K562 (cell line): ENCODE results near the gene MPPED2. TPM values are rescaled to one million over a fixed set of nuclear protein-coding genes. Genes with fewer than 3 reads are reported as not detected.

ENCODE experiments used
- ATAC-seq: fragments of 200-7000 bp; cut with Tn5 transposase; 3 replicates; pipeline ENCODE4 v1.9.1; 2020; ENCODE audit warnings: moderate library complexity
- BruUV-seq: library from RNA; stranded (reverse); fragments of 400-500 nt; replicated peaks from 2 replicates; lab custom pipeline; 2021; lab: Mats Ljungman, UMichigan
- CTCF ChIA-PET: fragments of 300-600 bp; formaldehyde crosslinking; extraction: SDS; loops from one replicate; lab custom pipeline; 2021; ENCODE audit warnings: low intra/inter-chr PET ratio; lab: Yijun Ruan, JAX
- POLR2A ChIA-PET: fragments of 300-600, 350-650 bp; sonication (Branson Sonifier 250); formaldehyde crosslinking; extraction: SDS; loops from one replicate; lab custom pipeline; 2021; ENCODE audit warnings: antibody characterized with exemption, inconsistent platforms; lab: Yijun Ruan, JAX
- DNase-seq, 4 experiments: peaks; one replicate each; pipeline versions ENCODE4 v3.0.0 to v3.0.0-alpha.2; 2011 to 2018; ENCODE audit warnings: low spot score in 3 of 4, mixed read lengths in 3 of 4; ENCODE audit errors: extremely low read depth in 1 of 4
- FAIRE-seq: peaks from 2 replicates; lab custom pipeline; 2011; peaks lifted over from hg19 to GRCh38; lab: Jason Lieb, UNC
- H2AFZ ChIP-seq: 2 replicates; pipeline ENCODE4 v1.6.0; 2011; ENCODE audit warnings: low read depth, low read length, control low read depth, inconsistent platforms
- H3K27ac ChIP-seq: fragments of 200-600 bp; 3 replicates; pipeline ENCODE4 v1.8.0; 2011; ENCODE audit warnings: low read depth, mild to moderate bottlenecking, control low read depth, inconsistent platforms, low read length, moderate library complexity, mixed read lengths; ENCODE audit errors: extremely low read depth
- H3K27me3 ChIP-seq, 2 experiments: fragments of 300-600 bp in 1 of 2; 2 replicates in 1 of 2; 3 replicates in 1 of 2; pipeline versions ENCODE4 v1.6.0 to v1.8.0; 2011; ENCODE audit warnings: inconsistent platforms in 2 of 2, low read length in 2 of 2, mild to moderate bottlenecking in 1 of 2, mixed read lengths in 1 of 2, moderate library complexity in 1 of 2; ENCODE audit not compliant: control insufficient read depth in 2 of 2, insufficient read depth in 2 of 2
- H3K36me3 ChIP-seq: fragments of 300-600 bp; 3 replicates; pipeline ENCODE4 v1.8.0; 2011; ENCODE audit warnings: mild to moderate bottlenecking, low read length, inconsistent platforms; ENCODE audit not compliant: control insufficient read depth, insufficient read depth
- H3K4me1 ChIP-seq, 2 experiments: fragments of 200-600 bp in 1 of 2; replicated peaks in 1 of 2; 2 replicates in 1 of 2; 3 replicates in 1 of 2; pipeline versions ENCODE4 v1.5.1 to v1.8.0; 2011; ENCODE audit warnings: inconsistent platforms in 2 of 2, low read length in 2 of 2, mild to moderate bottlenecking in 1 of 2, mixed read lengths in 1 of 2, moderate library complexity in 1 of 2; ENCODE audit not compliant: control insufficient read depth in 2 of 2, insufficient read depth in 2 of 2
- H3K4me2 ChIP-seq: 2 replicates; pipeline ENCODE4 v1.6.1; 2011; ENCODE audit warnings: low read length, control low read depth, inconsistent platforms, mixed read lengths; ENCODE audit not compliant: insufficient read depth
- H3K4me3 ChIP-seq: fragments of 200-600 bp; sonication (generic), shearing (Covaris generic); 2 replicates; pipeline ENCODE4 v1.5.1; 2016; ENCODE audit warnings: control low read depth, inconsistent platforms
- H3K79me2 ChIP-seq: fragments of 200-600 bp; 3 replicates; pipeline ENCODE4 v1.8.0; 2011; ENCODE audit warnings: low read length, inconsistent platforms; ENCODE audit not compliant: control insufficient read depth, insufficient read depth
- H3K9ac ChIP-seq, 2 experiments: 2 replicates each; pipeline versions ENCODE4 v1.6.0 to v1.6.1; 2011; ENCODE audit warnings: low read depth in 2 of 2, low read length in 2 of 2, control low read depth in 1 of 2, inconsistent platforms in 1 of 2, mild to moderate bottlenecking in 1 of 2, mixed read lengths in 1 of 2; ENCODE audit not compliant: insufficient read depth in 1 of 2
- H3K9me1 ChIP-seq: one replicate; pipeline ENCODE4 v1.6.0; 2011; ENCODE audit warnings: inconsistent platforms, mild to moderate bottlenecking, low read length, moderate library complexity; ENCODE audit not compliant: control insufficient read depth, insufficient read depth
- H3K9me3 ChIP-seq: replicated peaks from 2 replicates; pipeline ENCODE4 v1.5.1; 2011; ENCODE audit warnings: low read depth, low read length, inconsistent platforms; ENCODE audit not compliant: control insufficient read depth, insufficient read depth
- H4K20me1 ChIP-seq: replicated peaks from 2 replicates; pipeline ENCODE4 v1.6.1; 2011; ENCODE audit warnings: low read length, inconsistent platforms, mixed read lengths; ENCODE audit not compliant: control insufficient read depth, insufficient read depth
- CSDE1 ChIP-seq, 2 experiments: fragments of 450-650 bp; IDR thresholded peaks; 2 replicates each; pipeline ENCODE4 v1.6.1; 2016; ENCODE audit warnings: mild to moderate bottlenecking in 1 of 2
- E2F3 ChIP-seq: fragments of 250-450 bp; sonication (Bioruptor Pico); IDR thresholded peaks from 2 replicates; pipeline ENCODE4 v1.4.0; 2020; ENCODE audit warnings: mild to moderate bottlenecking
- ETV5 ChIP-seq: sonication (generic); formaldehyde crosslinking; IDR thresholded peaks from 2 replicates; pipeline ENCODE4 v1.4.0; 2020; ENCODE audit warnings: low read depth, mild to moderate bottlenecking, missing genetic modification reagents
- HOXB6 ChIP-seq: fragments of 250-450 bp; sonication (Bioruptor Pico); IDR thresholded peaks from 2 replicates; pipeline ENCODE4 v1.5.1; 2022; ENCODE audit warnings: mild to moderate bottlenecking, borderline replicate concordance
- RUNX1 ChIP-seq: sonication (generic); IDR thresholded peaks from 2 replicates; pipeline ENCODE4 v1.6.1; 2016; ENCODE audit warnings: antibody characterized with exemption, low read depth
- TEAD4 ChIP-seq, 2 experiments: sonication (generic) in 1 of 2; formaldehyde crosslinking in 1 of 2; IDR thresholded peaks; 2 replicates each; pipeline versions ENCODE4 v1.6.1 to v1.8.0; 2012 to 2022; ENCODE audit warnings: borderline replicate concordance in 1 of 2, inconsistent platforms in 1 of 2, low read length in 1 of 2, mild to moderate bottlenecking in 1 of 2, missing genetic modification reagents in 1 of 2
- ZBTB7A ChIP-seq: IDR thresholded peaks from 2 replicates; pipeline ENCODE4 v1.6.1; 2011; ENCODE audit warnings: low read depth, mild to moderate bottlenecking, low read length, moderate library complexity, borderline replicate concordance; ENCODE audit not compliant: control insufficient read depth
- ZNF140 ChIP-seq: fragments of 250-450 bp; sonication (Bioruptor Pico); IDR thresholded peaks from 2 replicates; pipeline ENCODE4 v1.8.0; 2021; ENCODE audit warnings: moderate library complexity, mild to moderate bottlenecking, inconsistent platforms
- ZNF217 ChIP-seq: sonication (generic); formaldehyde crosslinking; IDR thresholded peaks from 2 replicates; pipeline ENCODE4 v1.8.0; 2022; ENCODE audit warnings: mild to moderate bottlenecking, missing genetic modification reagents
- WGBS: fragments of 100-300 bp; shearing (Covaris generic); methylation state at CpG from one replicate; pipeline ENCODE4 v1.1.6; 2016; ENCODE audit warnings: low coverage, mixed read lengths; ENCODE audit not compliant: insufficient coverage; ENCODE audit errors: missing lambda C conversion rate; 5-methylcytosine and 5-hydroxymethylcytosine counted together
- in situ Hi-C: fragments of 300-500 bp; cut with MboI; formaldehyde crosslinking; loops from 4 replicates; pipeline ENCODE4 v1.15.0; 2018; ENCODE audit warnings: inconsistent platforms, mixed read lengths
- intact Hi-C: fragments of 100-400 bp; cut with micrococcal nuclease; formaldehyde crosslinking; loops from 2 replicates; pipeline ENCODE4 v1.14.2; 2022
- polyA plus RNA-seq, 8 experiments: library from polyadenylated mRNA; depleted of rRNA in 4 of 8; stranded (reverse) in 5 of 8; unstranded in 3 of 8; fragments of >200 nt; fragmentation: Nextera tagmentation in 2 of 8; fragmentation: Illumina TruSeq in 1 of 8; extraction: Ambion mirVana in 2 of 8; extraction: Trizol in 1 of 8; gene quantifications; 2 replicates each; pipeline versions ENCODE4 v1.2.1 to v1.2.3, GENCODE V29; 2011 to 2014; ENCODE audit warnings: inconsistent platforms in 1 of 8, missing spikeins in 1 of 8
- total RNA-seq, 7 experiments: library from RNA; depleted of rRNA in 6 of 7; stranded (reverse); fragments of >200 nt in 6 of 7; fragmentation: Illumina TruSeq in 2 of 7; extraction: Trizol in 2 of 7; gene quantifications; 2 replicates each; pipeline versions ENCODE4 v1.2.1 to v1.2.3, GENCODE V29; 2011 to 2021; ENCODE audit warnings: low replicate concordance in 1 of 7
- TF ChIP-seq, protein P1 (sequence below): fragments of 450-650 bp; IDR thresholded peaks from 2 replicates; pipeline ENCODE4 v1.6.1; 2016; ENCODE audit warnings: low read depth
- TF ChIP-seq, protein P2 (sequence below): sonication (generic); formaldehyde crosslinking; IDR thresholded peaks from 2 replicates; pipeline ENCODE4 v1.8.0; 2022; ENCODE audit warnings: missing genetic modification reagents, mild to moderate bottlenecking, moderate library complexity, borderline replicate concordance
- TF ChIP-seq, protein P3 (sequence below): sonication (generic); formaldehyde crosslinking; IDR thresholded peaks from 2 replicates; pipeline ENCODE4 v1.8.1; 2022; ENCODE audit warnings: missing genetic modification reagents

The MPPED2 gene
- total and polyA plus RNA-seq, 9 of the 15 experiments (the other 6 are each of a cell fraction or from before 2014, with no cell fraction given): not detected

DNA sequence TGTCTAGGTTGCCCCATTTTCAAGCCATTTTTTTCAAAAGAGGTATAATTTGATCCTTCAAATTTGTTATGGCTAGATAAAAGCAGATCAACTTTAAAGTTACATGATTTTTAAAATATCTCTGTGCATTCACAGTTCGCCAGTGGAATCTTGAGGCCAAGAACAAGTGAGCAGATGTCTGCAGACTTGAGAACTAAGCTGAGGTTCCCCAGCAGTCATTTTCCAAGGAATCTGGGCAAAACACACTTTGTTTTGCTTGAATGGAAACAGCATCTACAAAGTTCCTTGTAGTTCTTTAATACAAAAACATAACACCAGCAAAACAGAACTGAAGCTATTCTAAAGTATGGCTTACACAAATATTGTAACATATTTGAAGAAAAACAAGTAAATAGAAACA, 7.7 kb downstream of the MPPED2 start:
- no peak overlapping the region for H2AFZ ChIP-seq
- H3K36me3 ChIP-seq: no peaks in the 10 kb centered on the region
- H3K79me2 ChIP-seq: no peaks in the 10 kb centered on the region
- no peaks in the 10 kb centered on the region for H3K27me3 ChIP-seq
- in situ Hi-C loops (no loop called here), intact Hi-C loops (no loop called here)
- POLR2A ChIA-PET: no interaction called here
- H3K4me1 ChIP-seq: no peaks in the 10 kb centered on the region
- WGBS: 0% methylated on average over 1 of the region's 1 CpG
- TF ChIP-seq ETV5 (no peak), TEAD4 (IDR thresholded peaks at IDR 0.05; ENCODE audit: low read length) (no peak), TEAD4 (CRISPR knock-in tag; IDR thresholded peaks at IDR 0.05; ENCODE audit: borderline replicate concordance) (no peak), ZNF217 (CRISPR knock-in tag) (no peak), ZBTB7A (no peak), E2F3 (CRISPR knock-in tag) (no peak), RUNX1 (no peak), ZNF140 (CRISPR knock-in tag) (no peak), CSDE1 (IDR thresholded peaks at IDR 0.05) (no peak), HOXB6 (CRISPR knock-in tag) (no peak)
- TF ChIP-seq, protein P1, sequence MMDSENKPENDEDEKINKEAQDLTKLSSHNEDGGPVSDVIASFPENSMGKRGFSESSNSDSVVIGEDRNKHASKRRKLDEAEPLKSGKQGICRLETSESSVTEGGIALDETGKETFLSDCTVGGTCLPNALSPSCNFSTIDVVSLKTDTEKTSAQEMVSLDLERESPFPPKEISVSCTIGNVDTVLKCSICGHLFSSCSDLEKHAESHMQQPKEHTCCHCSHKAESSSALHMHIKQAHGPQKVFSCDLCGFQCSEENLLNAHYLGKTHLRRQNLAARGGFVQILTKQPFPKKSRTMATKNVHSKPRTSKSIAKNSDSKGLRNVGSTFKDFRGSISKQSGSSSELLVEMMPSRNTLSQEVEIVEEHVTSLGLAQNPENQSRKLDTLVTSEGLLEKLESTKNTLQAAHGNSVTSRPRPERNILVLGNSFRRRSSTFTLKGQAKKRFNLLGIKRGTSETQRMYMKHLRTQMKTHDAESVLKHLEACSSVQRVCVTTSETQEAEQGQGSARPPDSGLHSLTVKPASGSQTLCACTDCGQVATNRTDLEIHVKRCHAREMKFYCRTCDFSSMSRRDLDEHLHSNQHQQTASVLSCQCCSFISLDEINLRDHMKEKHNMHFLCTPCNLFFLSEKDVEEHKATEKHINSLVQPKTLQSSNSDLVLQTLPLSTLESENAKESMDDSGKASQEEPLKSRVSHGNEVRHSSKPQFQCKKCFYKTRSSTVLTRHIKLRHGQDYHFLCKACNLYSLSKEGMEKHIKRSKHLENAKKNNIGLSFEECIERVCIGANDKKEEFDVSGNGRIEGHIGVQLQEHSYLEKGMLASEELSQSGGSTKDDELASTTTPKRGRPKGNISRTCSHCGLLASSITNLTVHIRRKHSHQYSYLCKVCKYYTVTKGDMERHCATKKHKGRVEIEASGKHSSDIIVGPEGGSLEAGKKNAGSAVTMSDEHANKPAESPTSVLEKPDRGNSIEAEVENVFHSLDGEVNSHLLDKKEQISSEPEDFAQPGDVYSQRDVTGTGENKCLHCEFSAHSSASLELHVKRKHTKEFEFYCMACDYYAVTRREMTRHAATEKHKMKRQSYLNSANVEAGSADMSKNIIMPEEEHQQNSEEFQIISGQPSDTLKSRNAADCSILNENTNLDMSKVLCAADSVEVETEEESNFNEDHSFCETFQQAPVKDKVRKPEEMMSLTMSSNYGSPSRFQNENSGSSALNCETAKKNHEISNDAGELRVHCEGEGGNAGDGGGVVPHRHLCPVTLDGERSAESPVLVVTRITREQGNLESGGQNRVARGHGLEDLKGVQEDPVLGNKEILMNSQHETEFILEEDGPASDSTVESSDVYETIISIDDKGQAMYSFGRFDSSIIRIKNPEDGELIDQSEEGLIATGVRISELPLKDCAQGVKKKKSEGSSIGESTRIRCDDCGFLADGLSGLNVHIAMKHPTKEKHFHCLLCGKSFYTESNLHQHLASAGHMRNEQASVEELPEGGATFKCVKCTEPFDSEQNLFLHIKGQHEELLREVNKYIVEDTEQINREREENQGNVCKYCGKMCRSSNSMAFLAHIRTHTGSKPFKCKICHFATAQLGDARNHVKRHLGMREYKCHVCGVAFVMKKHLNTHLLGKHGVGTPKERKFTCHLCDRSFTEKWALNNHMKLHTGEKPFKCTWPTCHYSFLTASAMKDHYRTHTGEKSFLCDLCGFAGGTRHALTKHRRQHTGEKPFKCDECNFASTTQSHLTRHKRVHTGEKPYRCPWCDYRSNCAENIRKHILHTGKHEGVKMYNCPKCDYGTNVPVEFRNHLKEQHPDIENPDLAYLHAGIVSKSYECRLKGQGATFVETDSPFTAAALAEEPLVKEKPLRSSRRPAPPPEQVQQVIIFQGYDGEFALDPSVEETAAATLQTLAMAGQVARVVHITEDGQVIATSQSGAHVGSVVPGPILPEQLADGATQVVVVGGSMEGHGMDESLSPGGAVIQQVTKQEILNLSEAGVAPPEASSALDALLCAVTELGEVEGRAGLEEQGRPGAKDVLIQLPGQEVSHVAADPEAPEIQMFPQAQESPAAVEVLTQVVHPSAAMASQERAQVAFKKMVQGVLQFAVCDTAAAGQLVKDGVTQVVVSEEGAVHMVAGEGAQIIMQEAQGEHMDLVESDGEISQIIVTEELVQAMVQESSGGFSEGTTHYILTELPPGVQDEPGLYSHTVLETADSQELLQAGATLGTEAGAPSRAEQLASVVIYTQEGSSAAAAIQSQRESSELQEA: no peak
- TF ChIP-seq, protein P2, sequence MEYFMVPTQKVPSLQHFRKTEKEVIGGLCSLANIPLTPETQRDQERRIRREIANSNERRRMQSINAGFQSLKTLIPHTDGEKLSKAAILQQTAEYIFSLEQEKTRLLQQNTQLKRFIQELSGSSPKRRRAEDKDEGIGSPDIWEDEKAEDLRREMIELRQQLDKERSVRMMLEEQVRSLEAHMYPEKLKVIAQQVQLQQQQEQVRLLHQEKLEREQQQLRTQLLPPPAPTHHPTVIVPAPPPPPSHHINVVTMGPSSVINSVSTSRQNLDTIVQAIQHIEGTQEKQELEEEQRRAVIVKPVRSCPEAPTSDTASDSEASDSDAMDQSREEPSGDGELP: no peak
- TF ChIP-seq, protein P3, sequence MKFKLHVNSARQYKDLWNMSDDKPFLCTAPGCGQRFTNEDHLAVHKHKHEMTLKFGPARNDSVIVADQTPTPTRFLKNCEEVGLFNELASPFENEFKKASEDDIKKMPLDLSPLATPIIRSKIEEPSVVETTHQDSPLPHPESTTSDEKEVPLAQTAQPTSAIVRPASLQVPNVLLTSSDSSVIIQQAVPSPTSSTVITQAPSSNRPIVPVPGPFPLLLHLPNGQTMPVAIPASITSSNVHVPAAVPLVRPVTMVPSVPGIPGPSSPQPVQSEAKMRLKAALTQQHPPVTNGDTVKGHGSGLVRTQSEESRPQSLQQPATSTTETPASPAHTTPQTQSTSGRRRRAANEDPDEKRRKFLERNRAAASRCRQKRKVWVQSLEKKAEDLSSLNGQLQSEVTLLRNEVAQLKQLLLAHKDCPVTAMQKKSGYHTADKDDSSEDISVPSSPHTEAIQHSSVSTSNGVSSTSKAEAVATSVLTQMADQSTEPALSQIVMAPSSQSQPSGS: no peak
- no peak for DNase-seq
- H4K20me1 ChIP-seq: no peaks in the 10 kb centered on the region
- H3K4me2 ChIP-seq: no peak overlapping the region
- no peak overlapping the region for H3K9ac ChIP-seq
- no peak for FAIRE-seq
- H3K4me3 ChIP-seq: no peak overlapping the region
- H3K9me1 ChIP-seq: no peaks in the 10 kb centered on the region
- H3K27ac ChIP-seq: no peak overlapping the region
- CTCF ChIA-PET: no interaction called here
- no peaks in the 10 kb centered on the region for H3K9me3 ChIP-seq
- ATAC-seq: no peak
- no TSS peak for BruUV-seq
